AG10803 (cell line): ENCODE measurements around the gene CABP7.
A peak's percentile ranks its signal among the peaks of the same experiment; 100 is the strongest.

Experiments
- DNase-seq: peaks from one replicate; pipeline ENCODE4 v3.0.0; 2010; ENCODE audit warnings: low read depth
- H3K4me3 ChIP-seq: 2 replicates; pipeline ENCODE4 v1.5.1; 2011; ENCODE audit warnings: mild to moderate bottlenecking, low read length, control low read depth
- TF ChIP-seq, protein P1 (sequence below): conservative IDR thresholded peaks from 2 replicates; pipeline ENCODE4 v1.5.1; 2011; ENCODE audit warnings: mild to moderate bottlenecking, low read length, control low read depth, inconsistent platforms

The CABP7 gene

DNA sequence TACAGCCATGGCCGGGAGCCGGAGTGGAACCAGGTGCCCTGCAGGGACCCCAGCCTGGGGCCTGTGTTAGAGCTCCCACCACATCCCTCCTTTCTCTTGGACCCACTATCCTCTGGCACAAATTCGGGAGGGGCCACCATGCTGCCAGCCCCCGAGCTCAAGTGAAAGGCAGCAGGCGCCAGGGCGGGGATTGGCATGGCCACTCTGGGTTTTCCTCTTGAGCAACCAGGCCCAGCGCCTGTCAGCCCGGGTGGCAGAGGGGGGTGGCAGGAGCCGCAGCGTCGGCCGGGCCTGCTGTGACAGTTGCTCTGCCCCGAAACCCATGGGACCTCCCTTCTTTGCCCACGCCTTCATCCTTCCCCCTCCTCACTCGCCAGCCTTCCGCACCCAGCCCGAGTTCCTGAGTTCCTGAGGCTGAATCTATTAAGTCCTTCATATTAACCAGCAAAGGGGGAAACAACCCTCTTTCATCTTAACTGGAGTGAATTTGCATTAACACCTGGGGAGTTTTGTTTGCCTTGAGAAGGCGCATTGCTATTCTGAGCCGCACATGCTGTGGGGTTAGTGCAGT, 16.8 kb upstream of the CABP7 start:
- no peak overlapping the region for H3K4me3 ChIP-seq
- no peak for DNase-seq
- TF ChIP-seq, protein P1, sequence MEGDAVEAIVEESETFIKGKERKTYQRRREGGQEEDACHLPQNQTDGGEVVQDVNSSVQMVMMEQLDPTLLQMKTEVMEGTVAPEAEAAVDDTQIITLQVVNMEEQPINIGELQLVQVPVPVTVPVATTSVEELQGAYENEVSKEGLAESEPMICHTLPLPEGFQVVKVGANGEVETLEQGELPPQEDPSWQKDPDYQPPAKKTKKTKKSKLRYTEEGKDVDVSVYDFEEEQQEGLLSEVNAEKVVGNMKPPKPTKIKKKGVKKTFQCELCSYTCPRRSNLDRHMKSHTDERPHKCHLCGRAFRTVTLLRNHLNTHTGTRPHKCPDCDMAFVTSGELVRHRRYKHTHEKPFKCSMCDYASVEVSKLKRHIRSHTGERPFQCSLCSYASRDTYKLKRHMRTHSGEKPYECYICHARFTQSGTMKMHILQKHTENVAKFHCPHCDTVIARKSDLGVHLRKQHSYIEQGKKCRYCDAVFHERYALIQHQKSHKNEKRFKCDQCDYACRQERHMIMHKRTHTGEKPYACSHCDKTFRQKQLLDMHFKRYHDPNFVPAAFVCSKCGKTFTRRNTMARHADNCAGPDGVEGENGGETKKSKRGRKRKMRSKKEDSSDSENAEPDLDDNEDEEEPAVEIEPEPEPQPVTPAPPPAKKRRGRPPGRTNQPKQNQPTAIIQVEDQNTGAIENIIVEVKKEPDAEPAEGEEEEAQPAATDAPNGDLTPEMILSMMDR: no peak

DNA sequence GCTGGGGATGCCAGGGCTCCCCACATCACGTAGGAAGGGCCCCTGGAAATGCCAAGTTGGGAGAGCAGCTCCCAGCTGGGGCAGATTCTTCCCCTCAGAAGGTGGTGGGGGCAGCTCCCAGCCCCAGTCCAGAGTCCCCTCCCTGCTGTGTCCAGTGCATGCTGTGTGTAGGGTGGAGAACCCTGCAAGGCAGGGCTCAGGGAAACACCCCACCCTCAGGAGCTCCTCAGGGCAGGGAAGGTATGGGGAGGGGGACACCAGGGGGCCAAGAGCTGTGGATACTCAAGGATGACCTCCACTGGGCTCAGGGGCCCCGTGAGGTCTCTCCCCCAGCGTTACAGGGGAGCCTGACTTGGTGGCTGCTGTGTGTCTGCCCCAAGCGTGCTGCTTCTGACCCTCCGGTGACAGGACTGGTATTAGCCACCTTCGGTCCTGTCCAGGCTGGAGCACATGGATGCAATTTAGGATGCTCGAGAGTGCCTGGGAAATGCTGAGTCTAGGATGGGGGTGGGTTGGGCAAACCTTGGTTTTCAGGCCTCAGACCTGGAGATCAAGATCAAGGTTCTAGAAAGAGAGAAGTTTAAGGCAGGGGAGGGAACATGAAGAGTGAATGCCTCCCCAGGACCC, 16.1 kb upstream of the CABP7 start:
- TF ChIP-seq, protein P1: no peak
- H3K4me3 ChIP-seq: no peak overlapping the region
- DNase-seq: no peak

DNA sequence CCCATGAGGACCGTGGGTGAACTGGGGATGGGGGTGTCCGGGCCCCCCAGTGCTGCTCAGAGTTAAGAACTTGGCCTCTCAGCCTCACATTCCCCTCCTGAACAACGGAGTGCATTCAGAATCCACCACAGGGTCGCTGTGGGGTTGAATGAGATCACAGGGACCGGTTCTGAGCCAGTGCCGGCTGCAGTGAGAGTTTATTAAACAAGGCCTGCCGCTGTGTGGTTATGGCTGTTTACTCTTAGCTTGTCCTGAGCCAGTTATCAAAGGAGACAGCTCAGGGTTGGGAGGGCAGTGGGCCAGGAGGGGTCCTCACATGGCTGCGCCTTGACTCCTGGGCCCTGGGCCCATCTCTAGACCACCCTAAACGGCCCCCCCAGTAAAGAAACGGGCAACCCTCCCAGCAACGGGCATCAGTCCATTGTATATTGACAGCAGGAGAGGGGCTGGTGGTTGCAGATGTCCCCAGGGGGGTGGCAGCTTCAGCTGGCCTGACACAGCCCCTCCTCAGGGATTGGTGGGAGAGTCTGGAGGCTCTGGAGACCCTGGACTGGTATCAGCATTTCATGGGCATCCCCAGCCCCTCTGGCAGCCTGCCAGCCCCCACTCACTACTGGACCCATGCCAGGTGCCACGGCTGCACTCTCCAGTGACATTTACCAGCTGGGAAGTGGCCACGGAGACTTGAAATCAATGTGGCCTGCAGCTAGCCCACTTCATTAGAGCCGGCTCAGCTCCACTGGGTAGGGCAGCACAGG, 15.1 kb upstream of the CABP7 start:
- H3K4me3 ChIP-seq: no peak overlapping the region
- peak; percentile 23 for DNase-seq
- TF ChIP-seq, protein P1: no peak

DNA sequence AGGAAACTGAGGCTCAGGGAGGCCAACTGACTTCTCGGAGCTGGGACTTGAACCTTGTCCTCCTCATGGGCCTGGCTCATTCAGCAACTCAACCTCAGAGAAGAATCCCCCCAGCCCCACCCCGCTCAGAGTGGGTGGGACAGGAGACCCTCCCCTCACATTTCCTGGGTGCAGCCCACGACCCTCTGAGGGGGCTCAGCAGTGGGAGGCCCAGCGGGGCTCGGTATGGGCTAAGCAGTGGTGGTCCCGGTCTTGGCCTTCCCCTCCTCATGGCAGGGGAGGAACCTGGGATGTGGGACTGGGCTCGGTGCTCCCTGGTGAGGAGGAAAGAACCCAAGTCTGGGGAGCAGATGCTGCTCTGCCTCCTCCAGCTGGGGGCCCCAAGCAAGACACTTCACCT, 14.2 kb upstream of the CABP7 start:
- no peak overlapping the region for H3K4me3 ChIP-seq
- DNase-seq: no peak
- TF ChIP-seq, protein P1: no peak

DNA sequence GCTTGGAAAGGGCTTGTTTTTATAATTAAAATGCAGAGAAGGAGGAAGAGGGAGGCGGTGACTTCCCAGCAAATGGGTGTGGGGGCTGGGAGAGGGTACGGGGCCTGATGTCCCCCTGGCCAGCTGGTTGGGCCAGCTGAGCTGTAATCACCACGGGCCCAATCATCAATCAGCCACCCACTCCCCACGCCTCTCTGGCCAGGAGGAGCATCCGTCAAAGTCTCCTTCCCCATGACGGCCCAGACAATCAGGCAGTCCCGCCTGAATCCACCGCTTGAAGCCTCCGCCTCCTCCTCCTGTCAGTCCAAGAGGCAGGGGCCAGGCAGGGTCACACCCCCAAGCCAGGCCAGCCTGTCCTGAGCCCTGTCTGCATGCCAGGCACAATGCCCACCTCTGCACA, 13.3 kb upstream of the CABP7 start:
- TF ChIP-seq, protein P1: no peak
- no peak for DNase-seq
- H3K4me3 ChIP-seq: no peak overlapping the region

DNA sequence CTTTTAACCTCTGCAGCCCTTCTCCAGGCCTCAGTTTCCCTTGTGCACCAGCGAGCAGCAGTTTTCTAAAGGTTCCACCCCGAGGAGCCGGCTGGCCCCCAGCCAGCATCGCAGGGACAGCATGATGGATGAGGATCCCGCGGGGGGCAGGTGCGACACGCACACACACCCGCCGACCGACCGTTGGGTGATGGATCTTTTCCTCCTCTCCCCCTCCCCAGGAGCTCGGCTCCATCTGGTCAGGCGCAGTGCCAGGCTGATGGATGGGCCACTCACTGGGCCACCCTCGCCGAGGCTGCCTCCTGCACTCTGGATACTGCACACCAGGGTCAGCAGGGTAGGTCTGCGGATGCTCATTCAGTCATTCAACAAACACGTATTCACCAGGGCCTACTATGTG, 12.8 kb upstream of the CABP7 start:
- no peak for DNase-seq
- TF ChIP-seq, protein P1: no peak

DNA sequence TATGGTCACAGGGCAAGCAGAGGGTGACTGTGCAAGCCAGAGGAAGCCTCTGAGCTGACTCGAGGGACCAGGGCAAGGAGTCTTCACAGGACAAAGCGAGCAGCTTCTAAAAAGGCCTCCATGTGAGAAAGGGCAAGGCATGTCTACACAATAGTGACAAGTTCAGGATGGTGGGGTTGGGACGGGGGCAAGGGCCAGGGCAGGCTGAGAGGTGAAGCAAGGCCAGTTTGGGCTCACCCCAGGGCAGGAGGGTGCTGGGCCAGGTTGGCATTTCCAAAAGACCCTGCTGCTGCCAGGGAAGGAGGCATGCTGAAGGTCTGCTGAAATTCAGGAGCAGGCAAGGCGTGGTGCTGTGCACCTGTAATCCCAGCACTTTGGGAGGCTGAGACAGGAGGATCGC, 12.3 kb upstream of the CABP7 start:
- TF ChIP-seq, protein P1: no peak
- H3K4me3 ChIP-seq: no peak overlapping the region
- no peak for DNase-seq

More for the DNA sequence above, 12.8 kb upstream of the CABP7 start:
- H3K4me3 ChIP-seq: no peak overlapping the region
